HEK293 (cell line): Measurements from ENCODE around the gene PPM1J.

Experiments
- BCL11B ChIP-seq: fragments of 450-650 bp; formaldehyde crosslinking; IDR thresholded peaks from 2 replicates; pipeline ENCODE4 v1.5.1; 2016; ENCODE audit warnings: low read depth, missing biosample characterization, missing genetic modification characterization
- GLIS1 ChIP-seq: fragments of 450-650 bp; formaldehyde crosslinking; IDR thresholded peaks from 2 replicates; pipeline ENCODE4 v1.5.1; 2016; ENCODE audit warnings: missing biosample characterization, missing genetic modification characterization
- KLF7 ChIP-seq: fragments of 450-650 bp; formaldehyde crosslinking; IDR thresholded peaks from 2 replicates; pipeline ENCODE4 v1.5.1; 2016; ENCODE audit warnings: missing biosample characterization, missing genetic modification characterization, borderline replicate concordance
- KLF8 ChIP-seq: fragments of 450-650 bp; formaldehyde crosslinking; IDR thresholded peaks from 2 replicates; pipeline ENCODE4 v1.5.1; 2016; ENCODE audit warnings: missing biosample characterization, missing genetic modification characterization
- OVOL3 ChIP-seq: fragments of 450-650 bp; formaldehyde crosslinking; IDR thresholded peaks from 2 replicates; pipeline ENCODE4 v1.5.1; 2016; ENCODE audit warnings: missing biosample characterization, missing genetic modification characterization
- REPIN1 ChIP-seq: fragments of 450-650 bp; formaldehyde crosslinking; IDR thresholded peaks from 2 replicates; pipeline ENCODE4 v1.5.1; 2017; ENCODE audit warnings: missing biosample characterization, missing genetic modification characterization, low read depth
- SETDB1 ChIP-seq: IDR thresholded peaks from one replicate; pipeline ENCODE4 v1.6.1; 2017; ENCODE audit warnings: mild to moderate bottlenecking, low read length, moderate library complexity, mixed read lengths; ENCODE audit not compliant: insufficient read length
- YY2 ChIP-seq: fragments of 450-650 bp; formaldehyde crosslinking; IDR thresholded peaks from 2 replicates; pipeline ENCODE4 v1.5.1; 2016; ENCODE audit warnings: missing biosample characterization, missing genetic modification characterization
- ZBTB20 ChIP-seq: fragments of 450-650 bp; formaldehyde crosslinking; IDR thresholded peaks from 2 replicates; pipeline ENCODE4 v1.5.1; 2016; ENCODE audit warnings: missing biosample characterization, missing genetic modification characterization
- ZBTB48 ChIP-seq: fragments of 450-650 bp; formaldehyde crosslinking; IDR thresholded peaks from 2 replicates; pipeline ENCODE4 v1.5.1; 2016; ENCODE audit warnings: missing biosample characterization, missing genetic modification characterization
- ZFHX2 ChIP-seq: fragments of 450-650 bp; formaldehyde crosslinking; conservative IDR thresholded peaks from 2 replicates; pipeline ENCODE4 v1.5.1; 2016; ENCODE audit warnings: missing biosample characterization, missing genetic modification characterization
- ZNF146 ChIP-seq: fragments of 450-650 bp; formaldehyde crosslinking; IDR thresholded peaks from 2 replicates; pipeline ENCODE4 v1.5.1; 2016; ENCODE audit warnings: missing biosample characterization, missing genetic modification characterization
- ZNF175 ChIP-seq: fragments of 450-650 bp; formaldehyde crosslinking; IDR thresholded peaks from 2 replicates; pipeline ENCODE4 v1.5.1; 2016; ENCODE audit warnings: missing biosample characterization, missing genetic modification characterization
- ZNF239 ChIP-seq: fragments of 450-650 bp; formaldehyde crosslinking; IDR thresholded peaks from 2 replicates; pipeline ENCODE4 v1.5.1; 2016; ENCODE audit warnings: missing biosample characterization, missing genetic modification characterization
- ZNF302 ChIP-seq: fragments of 450-650 bp; formaldehyde crosslinking; IDR thresholded peaks from 2 replicates; pipeline ENCODE4 v1.5.1; 2016; ENCODE audit warnings: missing biosample characterization, missing genetic modification characterization, low read depth
- ZNF416 ChIP-seq: fragments of 450-650 bp; formaldehyde crosslinking; IDR thresholded peaks from 2 replicates; pipeline ENCODE4 v1.5.1; 2016; ENCODE audit warnings: missing biosample characterization, missing genetic modification characterization
- ZNF473 ChIP-seq: fragments of 450-650 bp; formaldehyde crosslinking; IDR thresholded peaks from 2 replicates; pipeline ENCODE4 v1.5.1; 2017; ENCODE audit warnings: missing biosample characterization, missing genetic modification characterization
- ZNF664 ChIP-seq: fragments of 450-650 bp; formaldehyde crosslinking; IDR thresholded peaks from 2 replicates; pipeline ENCODE4 v1.5.1; 2016; ENCODE audit warnings: missing biosample characterization, missing genetic modification characterization
- ZNF777 ChIP-seq: fragments of 450-650 bp; formaldehyde crosslinking; IDR thresholded peaks from 2 replicates; pipeline ENCODE4 v1.5.1; 2017; ENCODE audit warnings: missing biosample characterization, missing genetic modification characterization, borderline replicate concordance
- ZNF843 ChIP-seq: fragments of 450-650 bp; formaldehyde crosslinking; IDR thresholded peaks from 2 replicates; pipeline ENCODE4 v1.5.1; 2016; ENCODE audit warnings: missing biosample characterization, missing genetic modification characterization
- ZSCAN23 ChIP-seq: fragments of 450-650 bp; formaldehyde crosslinking; IDR thresholded peaks from 2 replicates; pipeline ENCODE4 v1.5.1; 2016; ENCODE audit warnings: missing biosample characterization, missing genetic modification characterization
- TF ChIP-seq, protein P1 (sequence below): fragments of 450-650 bp; formaldehyde crosslinking; IDR thresholded peaks from 2 replicates; pipeline ENCODE4 v1.5.1; 2016; ENCODE audit warnings: missing biosample characterization, missing genetic modification characterization, borderline replicate concordance
- TF ChIP-seq, protein P2 (sequence below): fragments of 450-650 bp; formaldehyde crosslinking; IDR thresholded peaks from 2 replicates; pipeline ENCODE4 v1.5.1; 2016; ENCODE audit warnings: missing biosample characterization, missing genetic modification characterization, low read depth
- TF ChIP-seq, protein P3 (sequence below): fragments of 450-650 bp; formaldehyde crosslinking; optimal IDR thresholded peaks from 2 replicates; pipeline ENCODE3; 2016; ENCODE audit warnings: missing biosample characterization, mild to moderate bottlenecking, missing genetic modification characterization
- TF ChIP-seq, protein P4 (sequence below): fragments of 450-650 bp; formaldehyde crosslinking; IDR thresholded peaks from 2 replicates; pipeline ENCODE4 v1.5.1; 2016; ENCODE audit warnings: missing biosample characterization, missing genetic modification characterization
- TF ChIP-seq, protein P5 (sequence below): fragments of 450-650 bp; formaldehyde crosslinking; IDR thresholded peaks from 2 replicates; pipeline ENCODE4 v1.5.1; 2016; ENCODE audit warnings: missing biosample characterization, missing genetic modification characterization

The PPM1J gene

DNA sequence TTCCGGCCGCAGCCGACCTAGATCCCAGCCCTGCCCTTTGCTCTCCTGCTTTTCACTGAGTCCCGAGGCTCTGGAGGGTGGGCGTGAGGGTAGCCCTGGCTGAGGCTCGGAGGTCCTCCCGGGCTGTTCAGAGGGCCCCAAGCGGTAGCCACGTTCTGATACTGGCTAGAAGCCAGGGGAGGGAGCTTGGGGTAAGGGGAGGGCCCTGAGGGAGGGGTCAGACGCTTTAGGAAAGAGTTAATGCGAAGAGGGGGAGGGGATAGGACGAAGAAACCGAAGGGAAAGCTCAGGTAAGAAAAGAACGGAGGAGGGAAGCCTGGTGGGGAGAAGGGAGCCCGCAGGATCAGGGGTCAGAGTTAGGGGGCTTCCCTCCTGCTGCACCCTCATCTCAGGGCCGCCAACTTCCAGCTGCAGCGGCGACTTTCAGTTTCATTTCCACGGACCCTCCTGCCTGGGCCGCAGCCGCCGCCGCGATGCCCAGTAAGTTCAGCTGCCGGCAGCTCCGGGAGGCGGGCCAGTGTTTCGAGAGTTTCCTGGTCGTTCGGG, 40.6 kb downstream of the PPM1J start, which contains the start of gene MOV10 (continued):
- TF ChIP-seq ZNF175 (tag by site-specific recombination) = no peak
- TF ChIP-seq ZNF473 (tag by site-specific recombination) = no peak
- TF ChIP-seq OVOL3 (tag by site-specific recombination) = no peak
- TF ChIP-seq ZBTB48 (tag by site-specific recombination) = peak; percentile 89
- TF ChIP-seq, protein P1, sequence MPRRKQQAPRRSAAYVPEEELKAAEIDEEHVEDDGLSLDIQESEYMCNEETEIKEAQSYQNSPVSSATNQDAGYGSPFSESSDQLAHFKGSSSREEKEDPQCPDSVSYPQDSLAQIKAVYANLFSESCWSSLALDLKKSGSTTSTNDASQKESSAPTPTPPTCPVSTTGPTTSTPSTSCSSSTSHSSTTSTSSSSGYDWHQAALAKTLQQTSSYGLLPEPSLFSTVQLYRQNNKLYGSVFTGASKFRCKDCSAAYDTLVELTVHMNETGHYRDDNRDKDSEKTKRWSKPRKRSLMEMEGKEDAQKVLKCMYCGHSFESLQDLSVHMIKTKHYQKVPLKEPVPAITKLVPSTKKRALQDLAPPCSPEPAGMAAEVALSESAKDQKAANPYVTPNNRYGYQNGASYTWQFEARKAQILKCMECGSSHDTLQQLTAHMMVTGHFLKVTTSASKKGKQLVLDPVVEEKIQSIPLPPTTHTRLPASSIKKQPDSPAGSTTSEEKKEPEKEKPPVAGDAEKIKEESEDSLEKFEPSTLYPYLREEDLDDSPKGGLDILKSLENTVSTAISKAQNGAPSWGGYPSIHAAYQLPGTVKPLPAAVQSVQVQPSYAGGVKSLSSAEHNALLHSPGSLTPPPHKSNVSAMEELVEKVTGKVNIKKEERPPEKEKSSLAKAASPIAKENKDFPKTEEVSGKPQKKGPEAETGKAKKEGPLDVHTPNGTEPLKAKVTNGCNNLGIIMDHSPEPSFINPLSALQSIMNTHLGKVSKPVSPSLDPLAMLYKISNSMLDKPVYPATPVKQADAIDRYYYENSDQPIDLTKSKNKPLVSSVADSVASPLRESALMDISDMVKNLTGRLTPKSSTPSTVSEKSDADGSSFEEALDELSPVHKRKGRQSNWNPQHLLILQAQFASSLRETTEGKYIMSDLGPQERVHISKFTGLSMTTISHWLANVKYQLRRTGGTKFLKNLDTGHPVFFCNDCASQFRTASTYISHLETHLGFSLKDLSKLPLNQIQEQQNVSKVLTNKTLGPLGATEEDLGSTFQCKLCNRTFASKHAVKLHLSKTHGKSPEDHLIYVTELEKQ (tag by site-specific recombination) = peak; percentile 23; the same call in 1 of the 2 replicates
- no peak for TF ChIP-seq GLIS1 (tag by site-specific recombination)
- TF ChIP-seq, protein P2, sequence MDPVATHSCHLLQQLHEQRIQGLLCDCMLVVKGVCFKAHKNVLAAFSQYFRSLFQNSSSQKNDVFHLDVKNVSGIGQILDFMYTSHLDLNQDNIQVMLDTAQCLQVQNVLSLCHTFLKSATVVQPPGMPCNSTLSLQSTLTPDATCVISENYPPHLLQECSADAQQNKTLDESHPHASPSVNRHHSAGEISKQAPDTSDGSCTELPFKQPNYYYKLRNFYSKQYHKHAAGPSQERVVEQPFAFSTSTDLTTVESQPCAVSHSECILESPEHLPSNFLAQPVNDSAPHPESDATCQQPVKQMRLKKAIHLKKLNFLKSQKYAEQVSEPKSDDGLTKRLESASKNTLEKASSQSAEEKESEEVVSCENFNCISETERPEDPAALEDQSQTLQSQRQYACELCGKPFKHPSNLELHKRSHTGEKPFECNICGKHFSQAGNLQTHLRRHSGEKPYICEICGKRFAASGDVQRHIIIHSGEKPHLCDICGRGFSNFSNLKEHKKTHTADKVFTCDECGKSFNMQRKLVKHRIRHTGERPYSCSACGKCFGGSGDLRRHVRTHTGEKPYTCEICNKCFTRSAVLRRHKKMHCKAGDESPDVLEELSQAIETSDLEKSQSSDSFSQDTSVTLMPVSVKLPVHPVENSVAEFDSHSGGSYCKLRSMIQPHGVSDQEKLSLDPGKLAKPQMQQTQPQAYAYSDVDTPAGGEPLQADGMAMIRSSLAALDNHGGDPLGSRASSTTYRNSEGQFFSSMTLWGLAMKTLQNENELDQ (tag by site-specific recombination) = no peak
- no peak; the same call in 1 of the 2 replicates for TF ChIP-seq ZNF146 (tag by site-specific recombination)
- TF ChIP-seq SETDB1 = no peak
- TF ChIP-seq ZFHX2 (tag by site-specific recombination) = peak; percentile 47
- TF ChIP-seq ZSCAN23 (tag by site-specific recombination) = no peak
- TF ChIP-seq ZNF777 (tag by site-specific recombination) = no peak
- TF ChIP-seq ZBTB20 (tag by site-specific recombination) = peak; percentile 78
- TF ChIP-seq REPIN1 (tag by site-specific recombination) = no peak
- TF ChIP-seq ZNF416 (tag by site-specific recombination) = no peak
- 0 out of 2 replicates have a peak, but pooled peaks have one; percentile 18 for TF ChIP-seq BCL11B
- TF ChIP-seq, protein P3, sequence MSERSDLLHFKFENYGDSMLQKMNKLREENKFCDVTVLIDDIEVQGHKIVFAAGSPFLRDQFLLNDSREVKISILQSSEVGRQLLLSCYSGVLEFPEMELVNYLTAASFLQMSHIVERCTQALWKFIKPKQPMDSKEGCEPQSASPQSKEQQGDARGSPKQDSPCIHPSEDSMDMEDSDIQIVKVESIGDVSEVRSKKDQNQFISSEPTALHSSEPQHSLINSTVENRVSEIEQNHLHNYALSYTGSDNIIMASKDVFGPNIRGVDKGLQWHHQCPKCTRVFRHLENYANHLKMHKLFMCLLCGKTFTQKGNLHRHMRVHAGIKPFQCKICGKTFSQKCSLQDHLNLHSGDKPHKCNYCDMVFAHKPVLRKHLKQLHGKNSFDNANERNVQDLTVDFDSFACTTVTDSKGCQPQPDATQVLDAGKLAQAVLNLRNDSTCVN (tag by site-specific recombination) = no peak
- TF ChIP-seq ZNF843 = peak; percentile 55; the same call in 1 of the 2 replicates
- TF ChIP-seq ZNF664 (tag by site-specific recombination) = no peak; the same call in 1 of the 2 replicates
- TF ChIP-seq ZNF239 (tag by site-specific recombination) = no peak; the same call in 1 of the 2 replicates
- TF ChIP-seq YY2 (tag by site-specific recombination) = no peak
- peak; percentile 63; the same call in 1 of the 2 replicates for TF ChIP-seq KLF7
- TF ChIP-seq, protein P4, sequence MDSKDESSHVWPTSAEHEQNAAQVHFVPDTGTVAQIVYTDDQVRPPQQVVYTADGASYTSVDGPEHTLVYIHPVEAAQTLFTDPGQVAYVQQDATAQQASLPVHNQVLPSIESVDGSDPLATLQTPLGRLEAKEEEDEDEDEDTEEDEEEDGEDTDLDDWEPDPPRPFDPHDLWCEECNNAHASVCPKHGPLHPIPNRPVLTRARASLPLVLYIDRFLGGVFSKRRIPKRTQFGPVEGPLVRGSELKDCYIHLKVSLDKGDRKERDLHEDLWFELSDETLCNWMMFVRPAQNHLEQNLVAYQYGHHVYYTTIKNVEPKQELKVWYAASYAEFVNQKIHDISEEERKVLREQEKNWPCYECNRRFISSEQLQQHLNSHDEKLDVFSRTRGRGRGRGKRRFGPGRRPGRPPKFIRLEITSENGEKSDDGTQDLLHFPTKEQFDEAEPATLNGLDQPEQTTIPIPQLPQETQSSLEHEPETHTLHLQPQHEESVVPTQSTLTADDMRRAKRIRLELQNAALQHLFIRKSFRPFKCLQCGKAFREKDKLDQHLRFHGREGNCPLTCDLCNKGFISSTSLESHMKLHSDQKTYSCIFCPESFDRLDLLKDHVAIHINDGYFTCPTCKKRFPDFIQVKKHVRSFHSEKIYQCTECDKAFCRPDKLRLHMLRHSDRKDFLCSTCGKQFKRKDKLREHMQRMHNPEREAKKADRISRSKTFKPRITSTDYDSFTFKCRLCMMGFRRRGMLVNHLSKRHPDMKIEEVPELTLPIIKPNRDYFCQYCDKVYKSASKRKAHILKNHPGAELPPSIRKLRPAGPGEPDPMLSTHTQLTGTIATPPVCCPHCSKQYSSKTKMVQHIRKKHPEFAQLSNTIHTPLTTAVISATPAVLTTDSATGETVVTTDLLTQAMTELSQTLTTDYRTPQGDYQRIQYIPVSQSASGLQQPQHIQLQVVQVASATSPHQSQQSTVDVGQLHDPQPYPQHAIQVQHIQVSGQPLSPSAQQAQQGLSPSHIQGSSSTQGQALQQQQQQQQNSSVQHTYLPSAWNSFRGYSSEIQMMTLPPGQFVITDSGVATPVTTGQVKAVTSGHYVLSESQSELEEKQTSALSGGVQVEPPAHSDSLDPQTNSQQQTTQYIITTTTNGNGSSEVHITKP (tag by site-specific recombination) = peak; percentile 88
- TF ChIP-seq, protein P5, sequence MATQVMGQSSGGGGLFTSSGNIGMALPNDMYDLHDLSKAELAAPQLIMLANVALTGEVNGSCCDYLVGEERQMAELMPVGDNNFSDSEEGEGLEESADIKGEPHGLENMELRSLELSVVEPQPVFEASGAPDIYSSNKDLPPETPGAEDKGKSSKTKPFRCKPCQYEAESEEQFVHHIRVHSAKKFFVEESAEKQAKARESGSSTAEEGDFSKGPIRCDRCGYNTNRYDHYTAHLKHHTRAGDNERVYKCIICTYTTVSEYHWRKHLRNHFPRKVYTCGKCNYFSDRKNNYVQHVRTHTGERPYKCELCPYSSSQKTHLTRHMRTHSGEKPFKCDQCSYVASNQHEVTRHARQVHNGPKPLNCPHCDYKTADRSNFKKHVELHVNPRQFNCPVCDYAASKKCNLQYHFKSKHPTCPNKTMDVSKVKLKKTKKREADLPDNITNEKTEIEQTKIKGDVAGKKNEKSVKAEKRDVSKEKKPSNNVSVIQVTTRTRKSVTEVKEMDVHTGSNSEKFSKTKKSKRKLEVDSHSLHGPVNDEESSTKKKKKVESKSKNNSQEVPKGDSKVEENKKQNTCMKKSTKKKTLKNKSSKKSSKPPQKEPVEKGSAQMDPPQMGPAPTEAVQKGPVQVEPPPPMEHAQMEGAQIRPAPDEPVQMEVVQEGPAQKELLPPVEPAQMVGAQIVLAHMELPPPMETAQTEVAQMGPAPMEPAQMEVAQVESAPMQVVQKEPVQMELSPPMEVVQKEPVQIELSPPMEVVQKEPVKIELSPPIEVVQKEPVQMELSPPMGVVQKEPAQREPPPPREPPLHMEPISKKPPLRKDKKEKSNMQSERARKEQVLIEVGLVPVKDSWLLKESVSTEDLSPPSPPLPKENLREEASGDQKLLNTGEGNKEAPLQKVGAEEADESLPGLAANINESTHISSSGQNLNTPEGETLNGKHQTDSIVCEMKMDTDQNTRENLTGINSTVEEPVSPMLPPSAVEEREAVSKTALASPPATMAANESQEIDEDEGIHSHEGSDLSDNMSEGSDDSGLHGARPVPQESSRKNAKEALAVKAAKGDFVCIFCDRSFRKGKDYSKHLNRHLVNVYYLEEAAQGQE (tag by site-specific recombination) = peak; percentile 64; the same call in 1 of the 2 replicates
- no peak for TF ChIP-seq ZNF302 (tag by site-specific recombination)
- TF ChIP-seq KLF8 = peak; percentile 89
